Cardiac muscle cell (in vitro differentiated cells and primary cell): ENCODE results near the gene LRFN3. TPM values are rescaled to one million over a fixed set of nuclear protein-coding genes. Genes with fewer than 3 reads are reported as not detected.

Experiments used
- DNase-seq, 2 donors: peaks; one replicate each; pipeline versions ENCODE4 v3.0.0 to v3.0.0-alpha.2; 2010 to 2017; ENCODE audit warnings: low read depth in 1 of 2, low spot score in 1 of 2
- H3K27ac ChIP-seq: fragments of 200-600 bp; sonication (generic); 2 replicates; pipeline ENCODE4 v1.5.1; 2016
- H3K27me3 ChIP-seq: fragments of 200-600 bp; sonication (generic); 2 replicates; pipeline ENCODE4 v1.6.0; 2016; ENCODE audit warnings: control low read depth
- H3K36me3 ChIP-seq: fragments of 200-600 bp; sonication (generic); 2 replicates; pipeline ENCODE4 v1.5.1; 2016; ENCODE audit warnings: control low read depth
- H3K4me1 ChIP-seq: fragments of 200-600 bp; sonication (generic); 2 replicates; pipeline ENCODE4 v1.8.1; 2017; ENCODE audit warnings: low read depth, mild to moderate bottlenecking, mixed run types
- H3K4me3 ChIP-seq: fragments of 200-600 bp; sonication (generic); 2 replicates; pipeline ENCODE4 v1.5.1; 2016; ENCODE audit warnings: mild to moderate bottlenecking
- H3K9me3 ChIP-seq: fragments of 200-600 bp; sonication (generic); 2 replicates; pipeline ENCODE4 v1.5.1; 2017; ENCODE audit warnings: low read depth, mild to moderate bottlenecking, control low read depth
- CTCF ChIP-seq: IDR thresholded peaks from 2 replicates; pipeline ENCODE4 v1.5.1; 2012; ENCODE audit warnings: low read depth, mild to moderate bottlenecking, low read length
- polyA plus RNA-seq: library from polyadenylated mRNA; unstranded; fragments of >200 nt; fragmentation: Nextera tagmentation; extraction: Ambion mirVana; gene quantifications from 2 replicates; pipeline ENCODE4 v1.2.1, GENCODE V29; 2016
- total RNA-seq: library from RNA; depleted of rRNA; stranded (reverse); fragments of >200 nt; gene quantifications from 2 replicates; pipeline ENCODE4 v1.2.3, GENCODE V29; 2016

LRFN3 gene
- total and polyA plus RNA-seq, 2 experiments from 2014 or later = 14.3 to 16.0 TPM

GRCh38 chr19:35986664-35987570, 50.7 kb downstream of the LRFN3 start:
- DNase-seq = peak in 1 of 2 donors; percentile 44
- H3K27me3 ChIP-seq = peaks cover 30% of the 10 kb centered on the region

GRCh38 chr19:35987571-35987896, 51.4 kb downstream of the LRFN3 start:
- H3K9me3 ChIP-seq = no peaks in the 10 kb centered on the region
- H3K27ac ChIP-seq = no peak overlapping the region
- peaks cover 30% of the 10 kb centered on the region for H3K27me3 ChIP-seq
- no peaks in the 10 kb centered on the region for H3K36me3 ChIP-seq
- no peak for DNase-seq
- TF ChIP-seq CTCF = no peak
- H3K4me1 ChIP-seq = no peaks in the 10 kb centered on the region
- peak overlapping the region; percentile 24 for H3K4me3 ChIP-seq

More at GRCh38 chr19:35986664-35987570, 50.7 kb downstream of the LRFN3 start:
- no peaks in the 10 kb centered on the region for H3K4me1 ChIP-seq
- no peak overlapping the region for H3K27ac ChIP-seq
- H3K9me3 ChIP-seq = no peaks in the 10 kb centered on the region
- TF ChIP-seq CTCF = no peak
- no peaks in the 10 kb centered on the region for H3K36me3 ChIP-seq
- peak overlapping the region; percentile 24 for H3K4me3 ChIP-seq

- Histone ChIP-seq H3K27me3 (peaks cover 30% of the 10 kb centered on the region), H3K4me3 (no peak overlapping the region), H3K27ac (no peak overlapping the region), H3K9me3 (no peaks in the 10 kb centered on the region), H3K4me1 (no peaks in the 10 kb centered on the region), H3K36me3 (no peaks in the 10 kb centered on the region)
- DNase-seq = no peak
- no peak for TF ChIP-seq CTCF
These were observed 52.6 kb downstream of the LRFN3 start for GRCh38 chr19:35988824-35989223.

GRCh38 chr19:35990156-35990555, 54.0 kb downstream of the LRFN3 start:
- Histone ChIP-seq H3K27me3 (peaks cover 25% of the 10 kb centered on the region), H3K4me1 (no peaks in the 10 kb centered on the region), H3K9me3 (no peaks in the 10 kb centered on the region), H3K27ac (no peak overlapping the region), H3K36me3 (no peaks in the 10 kb centered on the region), H3K4me3 (no peak overlapping the region)
- no peak for TF ChIP-seq CTCF
- no peak for DNase-seq

GRCh38 chr19:35990771-35991730, 54.9 kb downstream of the LRFN3 start:
- no peak for TF ChIP-seq CTCF
- DNase-seq = no peak
- Histone ChIP-seq H3K36me3 (no peaks in the 10 kb centered on the region), H3K9me3 (no peaks in the 10 kb centered on the region), H3K4me3 (no peak overlapping the region), H3K4me1 (peaks cover 1% of the 10 kb centered on the region), H3K27me3 (peaks cover 16% of the 10 kb centered on the region), H3K27ac (no peak overlapping the region)
